ENCODE measurements around the gene RAB3C.

The RAB3C gene

GRCh38 chr5:58653521-58653920, 70.6 kb downstream of the RAB3C start:
- Histone ChIP-seq H3K9me2 (replicated peaks; ENCODE audit: insufficient read depth, low read length) (no peaks in the 10 kb centered on the region), H2AFZ (ENCODE audit: low read length) (no peak overlapping the region), H3F3A (ENCODE audit: insufficient read depth, low read length) (no peaks in the 10 kb centered on the region), H3K27ac (ENCODE audit: low read length) (no peak overlapping the region), H3K4me3 (ENCODE audit: low read length) (no peak overlapping the region), H3K9ac (ENCODE audit: low read length) (no peak overlapping the region), H3K4me1 (ENCODE audit: low read length) (no peaks in the 10 kb centered on the region), H3K79me2 (ENCODE audit: low read length) (no peaks in the 10 kb centered on the region), H3K4me2 (ENCODE audit: low read depth, low read length) (no peak overlapping the region), H3K9me3 (replicated peaks; ENCODE audit: insufficient read depth, low read length) (no peaks in the 10 kb centered on the region), H4K20me1 (ENCODE audit: insufficient read depth, low read length) (no peaks in the 10 kb centered on the region), H3K36me3 (replicated peaks; ENCODE audit: insufficient read depth, low read length) (no peaks in the 10 kb centered on the region), H3K27me3 (replicated peaks; ENCODE audit: insufficient read depth, low read length) (no peaks in the 10 kb centered on the region)
- TF ChIP-seq CTCF (IDR thresholded peaks at IDR 0.05; ENCODE audit: low read length) = no peak
- no peak for TF ChIP-seq EZH2phosphoT487 (IDR thresholded peaks at IDR 0.05; ENCODE audit: low read length)
- no peak for TF ChIP-seq EZH2 (optimal IDR thresholded peaks at IDR 0.05; ENCODE audit: low read depth, low read length)
- no peak for DNase-seq

DNA sequence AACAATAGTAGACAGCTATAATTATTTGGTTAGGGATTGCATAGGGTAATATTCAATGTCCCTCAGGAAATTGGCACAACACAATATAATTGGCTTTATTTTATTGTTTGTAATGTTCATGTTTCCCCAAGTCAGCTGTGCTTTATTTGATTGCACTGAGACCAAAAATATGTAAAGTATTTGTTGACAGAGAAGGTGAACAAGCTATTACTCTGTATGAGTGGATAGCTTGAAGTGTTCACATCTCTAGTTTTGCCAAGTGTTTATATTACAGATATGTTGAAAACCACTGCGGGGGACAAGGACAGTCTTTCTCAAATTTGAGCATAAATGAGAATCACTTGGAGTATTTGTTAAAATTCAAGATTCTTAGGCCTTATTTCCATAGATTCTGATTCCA, 83.3 kb downstream of the RAB3C start:
- DNase-seq = no peak
- no peaks in the 10 kb centered on the region for H3K9me2 ChIP-seq (replicated peaks; ENCODE audit: insufficient read depth, low read length)
- no peak overlapping the region for H2AFZ ChIP-seq (ENCODE audit: low read length)
- no peaks in the 10 kb centered on the region for H3K9me3 ChIP-seq (replicated peaks; ENCODE audit: insufficient read depth, low read length)
- TF ChIP-seq EZH2phosphoT487 (IDR thresholded peaks at IDR 0.05; ENCODE audit: low read length) (no peak), EZH2 (optimal IDR thresholded peaks at IDR 0.05; ENCODE audit: low read depth, low read length) (no peak), CTCF (IDR thresholded peaks at IDR 0.05; ENCODE audit: low read length) (no peak)
- no peak overlapping the region for H3K27ac ChIP-seq (ENCODE audit: low read length)
- no peaks in the 10 kb centered on the region for H3K79me2 ChIP-seq (ENCODE audit: low read length)
- H3K4me3 ChIP-seq (ENCODE audit: low read length) = no peak overlapping the region
- H3K4me2 ChIP-seq (ENCODE audit: low read depth, low read length) = no peak overlapping the region
- H3K4me1 ChIP-seq (ENCODE audit: low read length) = no peaks in the 10 kb centered on the region
- no peaks in the 10 kb centered on the region for H3K36me3 ChIP-seq (replicated peaks; ENCODE audit: insufficient read depth, low read length)
- H3K9ac ChIP-seq (ENCODE audit: low read length) = no peak overlapping the region
- no peaks in the 10 kb centered on the region for H3F3A ChIP-seq (ENCODE audit: insufficient read depth, low read length)
- H4K20me1 ChIP-seq (ENCODE audit: insufficient read depth, low read length) = no peaks in the 10 kb centered on the region
- H3K27me3 ChIP-seq (replicated peaks; ENCODE audit: insufficient read depth, low read length) = no peaks in the 10 kb centered on the region

DNA sequence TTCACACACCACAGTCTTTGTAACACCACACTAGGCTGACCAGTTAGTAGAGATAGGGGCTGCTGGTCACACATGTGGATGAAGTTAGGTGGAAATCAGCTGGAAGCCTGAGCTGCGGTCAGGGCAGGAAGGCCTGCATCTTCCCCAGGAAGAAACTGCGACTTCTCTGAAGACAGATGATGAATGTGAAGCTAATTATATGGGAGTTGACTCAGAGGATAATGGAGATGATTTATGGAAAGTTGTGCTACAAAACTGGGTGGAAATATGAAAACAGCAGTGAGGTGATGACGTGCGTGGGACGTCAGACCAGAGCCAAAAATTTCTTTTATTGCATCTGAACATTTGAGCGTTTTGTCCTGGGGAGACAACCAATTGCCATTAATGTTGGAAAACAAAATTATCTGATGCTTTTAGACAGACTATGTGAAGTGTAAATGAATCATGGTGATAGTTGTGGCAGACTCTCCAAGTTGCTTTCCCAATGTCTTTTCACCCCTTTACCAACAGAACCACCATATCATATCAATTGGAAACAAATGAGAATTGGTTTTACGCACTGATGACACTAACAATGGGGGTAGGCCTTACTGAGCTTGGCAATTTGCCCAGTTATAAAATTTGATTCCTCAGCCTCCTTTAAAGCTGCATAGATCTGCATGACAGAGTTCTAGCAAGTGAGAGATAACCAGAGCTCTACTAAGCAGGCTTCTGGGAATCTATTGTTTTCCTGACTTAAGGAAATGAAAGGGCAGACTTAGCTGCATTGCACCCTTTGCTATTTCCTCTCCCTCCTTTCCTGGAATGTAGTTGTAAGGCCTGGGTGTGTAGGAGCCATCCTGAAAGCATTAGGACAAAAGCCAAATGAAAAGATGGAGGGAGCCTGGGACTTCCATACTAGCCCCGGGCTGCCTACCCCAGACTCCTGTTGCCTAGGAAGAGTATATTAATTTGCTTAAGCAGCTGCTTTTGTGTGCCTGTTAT, 84.0 kb downstream of the RAB3C start:
- H3F3A ChIP-seq (ENCODE audit: insufficient read depth, low read length) = no peaks in the 10 kb centered on the region
- no peaks in the 10 kb centered on the region for H3K36me3 ChIP-seq (replicated peaks; ENCODE audit: insufficient read depth, low read length)
- no peaks in the 10 kb centered on the region for H3K27me3 ChIP-seq (replicated peaks; ENCODE audit: insufficient read depth, low read length)
- H3K4me3 ChIP-seq (ENCODE audit: low read length) = no peak overlapping the region
- DNase-seq = no peak
- TF ChIP-seq CTCF (IDR thresholded peaks at IDR 0.05; ENCODE audit: low read length) (no peak), EZH2 (optimal IDR thresholded peaks at IDR 0.05; ENCODE audit: low read depth, low read length) (no peak), EZH2phosphoT487 (IDR thresholded peaks at IDR 0.05; ENCODE audit: low read length) (no peak)
- H3K27ac ChIP-seq (ENCODE audit: low read length) = no peak overlapping the region
- no peaks in the 10 kb centered on the region for H3K9me2 ChIP-seq (replicated peaks; ENCODE audit: insufficient read depth, low read length)
- H2AFZ ChIP-seq (ENCODE audit: low read length) = no peak overlapping the region
- no peaks in the 10 kb centered on the region for H3K9me3 ChIP-seq (replicated peaks; ENCODE audit: insufficient read depth, low read length)
- H4K20me1 ChIP-seq (ENCODE audit: insufficient read depth, low read length) = no peaks in the 10 kb centered on the region
- no peaks in the 10 kb centered on the region for H3K79me2 ChIP-seq (ENCODE audit: low read length)
- H3K4me1 ChIP-seq (ENCODE audit: low read length) = no peaks in the 10 kb centered on the region
- H3K4me2 ChIP-seq (ENCODE audit: low read depth, low read length) = no peak overlapping the region
- H3K9ac ChIP-seq (ENCODE audit: low read length) = no peak overlapping the region
